Thyroid gland (tissue), 4 donors: ENCODE measurements around the gene MAPK8.
A peak's percentile ranks its signal among the peaks of the same experiment; 100 is the strongest.

Experiments used
- CTCF ChIP-seq, 6 experiments: fragments of 200-600 bp in 3 of 6; fragments of 450-650 bp in 3 of 6; sonication (generic) in 3 of 6; IDR thresholded peaks; one replicate each; pipeline ENCODE4 v1.5.1; 2016 to 2019; ENCODE audit warnings: antibody characterized with exemption in 6 of 6, mild to moderate bottlenecking in 2 of 6, inconsistent platforms in 1 of 6, moderate library complexity in 1 of 6
- POLR2A ChIP-seq, 2 donors: fragments of 450-650 bp; IDR thresholded peaks; one replicate each; pipeline ENCODE4 v1.6.1; 2017; ENCODE audit warnings: antibody characterized with exemption in 2 of 2, mild to moderate bottlenecking in 2 of 2, moderate library complexity in 1 of 2

- no peak for TF ChIP-seq POLR2A (IDR thresholded peaks at IDR 0.05)
- TF ChIP-seq CTCF (IDR thresholded peaks at IDR 0.05): peak in 3 of 6 experiments; percentile 38 to 45 (median 39)
Measured at GRCh38 chr10:48444266-48444665, 137.8 kb downstream of the MAPK8 start.
